ENCODE measurements around the gene XNDC1N. TPM values are rescaled to one million over a fixed set of nuclear protein-coding genes. Genes with fewer than 3 reads are reported as not detected.

The XNDC1N gene
- total and polyA plus RNA-seq, 2 experiments from 2014 or later, result 11.0 to 13.0 TPM

- TF ChIP-seq ZNF462 (CRISPR knock-in tag; IDR thresholded peaks at IDR 0.05) (no peak), STAT1 (IDR thresholded peaks at IDR 0.05; ENCODE audit: unreplicated experiment) (no peak)
These were observed 7.0 kb upstream of the XNDC1N start (continued) for GRCh38 chr11:71935338-71935925.

- Mint-ChIP-seq H3K27me3 (ENCODE audit: insufficient read depth, low read depth, poor library complexity) (no peaks in the 10 kb centered on the region), H3K36me3 (ENCODE audit: low read depth) (no peaks in the 10 kb centered on the region), H3K27ac (no peak overlapping the region), H3K9me3 (no peaks in the 10 kb centered on the region), H3K4me3 (no peak overlapping the region), H3K4me1 (peaks cover 6% of the 10 kb centered on the region)
- Histone ChIP-seq H3K27ac (ENCODE audit: low read depth) (no peak overlapping the region), H3K4me1 (ENCODE audit: insufficient read depth) (peaks cover 8% of the 10 kb centered on the region), H4K20me1 (replicated peaks; ENCODE audit: insufficient read depth) (peaks cover 57% of the 10 kb centered on the region), H3K9me2 (ENCODE audit: insufficient read depth) (no peaks in the 10 kb centered on the region), H3K4me3 (no peak overlapping the region), H3K4me2 (no peak overlapping the region), H3K36me3 (ENCODE audit: insufficient read depth) (no peaks in the 10 kb centered on the region; the same call in 1 of the 2 replicates), H2AFZ (no peak overlapping the region), H3K27me3 (ENCODE audit: insufficient read depth) (no peaks in the 10 kb centered on the region), H3K79me2 (replicated peaks; ENCODE audit: insufficient read depth) (peaks cover 100% of the 10 kb centered on the region), H3F3A (replicated peaks; ENCODE audit: low read depth) (no peaks in the 10 kb centered on the region)
- TF ChIP-seq NANOG (IDR thresholded peaks at IDR 0.05; ENCODE audit: borderline replicate concordance) (no peak), JUNB (IDR thresholded peaks at IDR 0.05; ENCODE audit: unreplicated experiment) (no peak)
- ATAC-seq (no peak), DNase-seq (ENCODE audit: low spot score) (no peak)
These were observed 5.8 kb upstream of the XNDC1N start for GRCh38 chr11:71934213-71934612.

Measured in GM23338 (cell line).